HEK293 (cell line): ENCODE results near the gene G6PD.
"Not testable (repeated sequence)": the region's sequence is repeated elsewhere in the genome, so short reads cannot be mapped to it uniquely, and the experiment has no call there.

ENCODE experiments used
- PRDM10 ChIP-seq: fragments of 450-650 bp; formaldehyde crosslinking; IDR thresholded peaks from 2 replicates; pipeline ENCODE4 v1.5.1; 2016; ENCODE audit warnings: missing biosample characterization, missing genetic modification characterization
- REST ChIP-seq: fragments of 450-650 bp; formaldehyde crosslinking; IDR thresholded peaks from 2 replicates; pipeline ENCODE4 v1.5.1; 2016; ENCODE audit warnings: missing biosample characterization, missing genetic modification characterization
- TCF7L2 ChIP-seq: IDR thresholded peaks from 2 replicates; pipeline ENCODE4 v1.6.1; 2011; ENCODE audit warnings: low read depth, mild to moderate bottlenecking, inconsistent platforms, low read length, moderate library complexity, borderline replicate concordance
- ZBTB7A ChIP-seq: fragments of 450-650 bp; formaldehyde crosslinking; IDR thresholded peaks from 2 replicates; pipeline ENCODE4 v1.5.1; 2016; ENCODE audit warnings: low read depth, missing biosample characterization, missing genetic modification characterization
- ZNF292 ChIP-seq: fragments of 450-650 bp; formaldehyde crosslinking; IDR thresholded peaks from 2 replicates; pipeline ENCODE4 v1.5.1; 2016; ENCODE audit warnings: low read depth, missing biosample characterization, missing genetic modification characterization, borderline replicate concordance
- ZNF404 ChIP-seq: fragments of 450-650 bp; formaldehyde crosslinking; IDR thresholded peaks from 2 replicates; pipeline ENCODE4 v1.5.1; 2017; ENCODE audit warnings: missing biosample characterization, missing genetic modification characterization
- ZNF488 ChIP-seq: fragments of 450-650 bp; formaldehyde crosslinking; IDR thresholded peaks from 2 replicates; pipeline ENCODE4 v1.5.1; 2016; ENCODE audit warnings: missing biosample characterization, missing genetic modification characterization
- TF ChIP-seq, protein P1 (sequence below): fragments of 450-650 bp; formaldehyde crosslinking; IDR thresholded peaks from 2 replicates; pipeline ENCODE4 v1.5.1; 2016; ENCODE audit warnings: missing biosample characterization, missing genetic modification characterization

GRCh38 chrX:154584585-154585183 lies 38.0 kb upstream of the G6PD start, which contains the start of gene CTAG1A:
- not testable (repeated sequence) for TF ChIP-seq ZNF404 (tag by site-specific recombination); ZNF488 (tag by site-specific recombination); PRDM10; ZNF292 (tag by site-specific recombination); TCF7L2; ZBTB7A (tag by site-specific recombination); REST (tag by site-specific recombination)
- TF ChIP-seq, protein P1, sequence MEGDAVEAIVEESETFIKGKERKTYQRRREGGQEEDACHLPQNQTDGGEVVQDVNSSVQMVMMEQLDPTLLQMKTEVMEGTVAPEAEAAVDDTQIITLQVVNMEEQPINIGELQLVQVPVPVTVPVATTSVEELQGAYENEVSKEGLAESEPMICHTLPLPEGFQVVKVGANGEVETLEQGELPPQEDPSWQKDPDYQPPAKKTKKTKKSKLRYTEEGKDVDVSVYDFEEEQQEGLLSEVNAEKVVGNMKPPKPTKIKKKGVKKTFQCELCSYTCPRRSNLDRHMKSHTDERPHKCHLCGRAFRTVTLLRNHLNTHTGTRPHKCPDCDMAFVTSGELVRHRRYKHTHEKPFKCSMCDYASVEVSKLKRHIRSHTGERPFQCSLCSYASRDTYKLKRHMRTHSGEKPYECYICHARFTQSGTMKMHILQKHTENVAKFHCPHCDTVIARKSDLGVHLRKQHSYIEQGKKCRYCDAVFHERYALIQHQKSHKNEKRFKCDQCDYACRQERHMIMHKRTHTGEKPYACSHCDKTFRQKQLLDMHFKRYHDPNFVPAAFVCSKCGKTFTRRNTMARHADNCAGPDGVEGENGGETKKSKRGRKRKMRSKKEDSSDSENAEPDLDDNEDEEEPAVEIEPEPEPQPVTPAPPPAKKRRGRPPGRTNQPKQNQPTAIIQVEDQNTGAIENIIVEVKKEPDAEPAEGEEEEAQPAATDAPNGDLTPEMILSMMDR (tag by site-specific recombination), result not testable (repeated sequence)
